ENCODE measurements around the gene CALCR.

Gene CALCR

GRCh38 chr7:93442478-93443224 is 131.9 kb downstream of the CALCR start:
- peak; percentile 27 to 31 for DNase-seq

GRCh38 chr7:93435791-93436190 is 138.7 kb downstream of the CALCR start:
- DNase-seq = no peak

- DNase-seq = no peak
Observed at GRCh38 chr7:93432130-93432529, 142.4 kb downstream of the CALCR start.

GRCh38 chr7:93430917-93431588 is 143.5 kb downstream of the CALCR start:
- DNase-seq = no peak

GRCh38 chr7:93429563-93429962 is 145.0 kb downstream of the CALCR start:
- no peak for DNase-seq

GRCh38 chr7:93427107-93427506 is 147.4 kb downstream of the CALCR start:
- no peak for DNase-seq

GRCh38 chr7:93426155-93426696 is 148.3 kb downstream of the CALCR start:
- no peak for DNase-seq

GRCh38 chr7:93414574-93414973 is 159.9 kb downstream of the CALCR start:
- no peak for DNase-seq

- DNase-seq = no peak
Observed at GRCh38 chr7:93409324-93409723, 165.2 kb downstream of the CALCR start.

- DNase-seq = no peak
Observed at GRCh38 chr7:93407239-93407638, 167.3 kb downstream of the CALCR start.

- no peak for DNase-seq
Observed at GRCh38 chr7:93402944-93403343, 171.6 kb downstream of the CALCR start.

GRCh38 chr7:93399642-93400041 is 174.9 kb downstream of the CALCR start:
- no peak for DNase-seq

GRCh38 chr7:93392984-93393383 is 181.5 kb downstream of the CALCR start:
- no peak for DNase-seq

GRCh38 chr7:93390660-93391059 is 183.9 kb downstream of the CALCR start:
- no peak for DNase-seq

- DNase-seq = no peak
Observed at GRCh38 chr7:93382362-93382761, 192.2 kb downstream of the CALCR start.

- DNase-seq = no peak
Observed at GRCh38 chr7:93378131-93378760, 196.3 kb downstream of the CALCR start.

- DNase-seq = no peak
Observed at GRCh38 chr7:93375603-93376002, 198.9 kb downstream of the CALCR start.
